Frontal cortex (tissue), 4 donors: ENCODE results near the gene KDM2B. TPM values are rescaled to one million over a fixed set of nuclear protein-coding genes. Genes with fewer than 3 reads are reported as not detected.

Source experiments
- DNase-seq, 2 donors: peaks; one replicate each; pipeline ENCODE4 v3.0.0; 2012; ENCODE audit warnings: low spot score in 2 of 2
- FAIRE-seq: peaks from 2 replicates; lab custom pipeline; 2012; peaks lifted over from hg19 to GRCh38; lab: Jason Lieb, UNC
- total RNA-seq: library from RNA; depleted of rRNA; stranded (reverse); fragments of >200 nt; gene quantifications from one replicate; pipeline ENCODE4 v1.2.3, GENCODE V29; 2014
- donor health status: control.
- donor health status: control.
- donor health status: control.

Gene KDM2B
- total RNA-seq: 99.5 TPM

DNA sequence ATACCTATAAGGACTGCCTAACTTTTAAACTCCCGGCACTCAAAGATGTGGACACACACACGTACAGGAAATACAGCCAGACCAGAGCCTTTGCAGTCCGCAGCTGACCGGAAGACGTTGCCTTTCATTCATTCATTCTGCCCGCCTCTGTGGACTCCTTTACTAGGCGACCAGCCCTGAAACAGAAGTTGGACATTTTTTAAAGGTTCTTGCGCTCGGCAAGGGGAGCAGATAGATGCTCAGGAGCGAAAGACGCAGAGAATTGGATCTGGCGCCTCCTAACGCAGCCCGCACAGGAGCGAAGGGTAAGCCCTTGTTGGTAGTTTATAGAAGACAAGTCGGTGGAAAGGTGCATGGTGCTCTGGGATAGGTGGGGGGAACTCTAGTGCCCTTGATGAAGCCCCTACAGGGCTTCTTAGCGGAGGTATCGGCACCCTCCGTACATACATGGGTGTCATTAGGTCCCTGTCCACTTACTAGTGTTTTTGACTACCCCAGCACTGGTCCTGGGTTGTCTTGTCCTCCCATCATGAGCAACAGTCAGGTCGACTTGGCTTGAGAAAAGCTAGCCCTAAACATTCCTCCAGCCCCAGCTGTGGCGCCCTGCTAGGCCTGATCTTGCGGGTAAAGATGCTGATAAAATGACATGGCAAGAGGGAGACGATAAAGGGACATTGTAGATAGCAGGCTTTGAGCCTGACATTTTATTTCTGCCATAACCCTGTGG is at the start of gene KDM2B:
TSS of gene KDM2B (minus strand) at position 65 of the 727 bp plus-strand sequence. CDS start 112 bp downstream, outside the sequence.
- FAIRE-seq (no peak), DNase-seq (peak in 1 of 2 donors; percentile 41)

DNA sequence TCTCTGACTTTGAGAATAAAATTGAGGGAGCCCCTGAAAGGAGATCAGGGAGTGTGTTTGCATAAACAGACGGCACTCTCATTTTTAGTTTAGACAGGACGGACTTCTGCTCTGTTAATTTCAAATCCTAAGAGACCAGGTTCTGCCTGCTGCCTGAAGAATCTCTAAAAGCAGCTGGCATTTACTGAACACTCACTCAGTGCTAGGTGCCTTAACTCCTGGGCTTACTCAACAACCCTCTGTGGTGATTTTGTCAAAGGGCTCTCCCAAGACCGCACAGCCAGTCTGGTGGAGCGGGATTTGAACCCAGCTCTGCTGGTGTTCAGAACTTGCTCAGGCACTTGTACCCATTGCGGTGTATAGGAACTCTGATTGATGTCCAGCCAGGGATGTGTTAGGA is 47.7 kb upstream of the KDM2B start:
- DNase-seq (no peak), FAIRE-seq (no peak)

- DNase-seq (no peak), FAIRE-seq (no peak)
Observed at GRCh38 chr12:121628037-121628436, 47.2 kb upstream of the KDM2B start.

GRCh38 chr12:121626853-121627640 is 46.2 kb upstream of the KDM2B start:
- DNase-seq (peak in 1 of 2 donors; percentile 54), FAIRE-seq (no peak)

DNA sequence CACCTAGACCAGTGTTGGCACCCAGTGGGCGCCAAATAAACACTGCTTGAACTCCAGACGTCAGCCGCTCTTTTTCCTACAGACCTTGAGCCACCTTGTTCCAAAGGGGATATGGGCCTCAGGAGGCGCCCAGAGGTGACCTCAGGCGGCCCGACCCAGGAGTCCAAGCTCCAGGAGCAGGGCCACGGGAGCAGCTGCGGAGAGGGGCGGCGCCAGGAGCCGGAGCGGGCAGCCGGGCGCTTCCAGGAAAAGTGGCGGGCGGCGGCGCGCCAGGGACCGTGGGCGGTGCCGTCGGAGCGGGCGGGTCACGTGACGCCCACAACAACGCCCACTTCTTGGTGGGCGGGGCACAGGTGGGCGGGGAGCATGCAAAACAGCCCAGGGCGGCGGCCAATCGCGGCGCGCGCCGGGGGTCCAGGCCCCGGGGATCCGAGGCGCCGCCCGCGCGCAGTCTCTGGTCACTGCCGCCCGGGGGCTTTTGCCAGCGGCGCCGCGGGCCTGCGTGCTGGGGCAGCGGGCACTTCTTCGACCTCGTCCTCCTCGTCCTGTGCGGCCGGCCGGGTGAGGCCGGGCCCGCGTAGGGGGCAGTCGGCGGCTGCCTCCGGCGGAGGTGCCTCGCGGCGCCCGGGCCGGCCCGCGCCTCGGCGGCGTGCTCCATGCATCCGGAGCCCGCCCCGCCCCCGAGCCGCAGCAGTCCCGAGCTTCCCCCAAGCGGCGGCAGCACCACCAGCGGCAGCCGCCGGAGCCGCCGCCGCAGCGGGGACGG is 45.4 kb upstream of the KDM2B start, which contains the start of gene ORAI1:
TSS of gene ORAI1 (plus strand) at position 444 of the 766 bp plus-strand sequence.
- DNase-seq: peak; percentile 95 to 97
- FAIRE-seq: no peak

DNA sequence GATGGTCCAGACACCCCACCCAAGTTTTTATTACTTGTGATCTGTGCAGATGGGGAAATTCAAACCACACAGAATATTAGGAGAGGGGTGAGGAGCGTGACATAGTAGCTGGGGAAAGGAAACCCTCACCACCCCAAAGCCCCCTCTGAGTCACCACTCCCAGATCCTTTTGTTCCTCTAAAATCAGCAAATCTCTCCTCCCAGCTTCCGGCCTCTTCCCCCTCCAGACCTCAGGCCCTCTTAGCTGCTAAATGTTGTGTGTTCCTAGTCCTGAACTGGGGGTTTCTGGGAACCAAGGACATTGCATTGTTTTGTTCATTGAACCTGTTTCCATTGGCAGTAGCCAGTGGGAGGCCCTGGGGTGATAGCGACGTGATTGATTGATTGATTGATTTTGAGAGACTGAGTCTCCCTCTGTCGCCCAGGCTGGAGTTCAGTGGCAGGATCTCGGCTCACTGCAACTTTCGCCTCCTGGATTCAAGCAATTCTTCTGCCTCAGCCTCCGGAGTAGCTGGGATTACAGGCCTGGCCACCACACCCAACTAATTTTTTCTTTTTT is 39.6 kb upstream of the KDM2B start:
- FAIRE-seq: no peak
- DNase-seq: no peak

GRCh38 chr12:121618659-121619233 is 37.9 kb upstream of the KDM2B start:
- no peak for FAIRE-seq
- no peak for DNase-seq

- no peak for FAIRE-seq
- no peak for DNase-seq
Observed at GRCh38 chr12:121614872-121615467, 34.1 kb upstream of the KDM2B start.

- FAIRE-seq (no peak), DNase-seq (no peak)
Observed at GRCh38 chr12:121613462-121613861, 32.6 kb upstream of the KDM2B start.

GRCh38 chr12:121611306-121611705 is 30.5 kb upstream of the KDM2B start:
- DNase-seq (no peak), FAIRE-seq (no peak)

- DNase-seq: peak in 1 of 2 donors; percentile 35
Observed at GRCh38 chr12:121610239-121611149, 29.7 kb upstream of the KDM2B start.

DNA sequence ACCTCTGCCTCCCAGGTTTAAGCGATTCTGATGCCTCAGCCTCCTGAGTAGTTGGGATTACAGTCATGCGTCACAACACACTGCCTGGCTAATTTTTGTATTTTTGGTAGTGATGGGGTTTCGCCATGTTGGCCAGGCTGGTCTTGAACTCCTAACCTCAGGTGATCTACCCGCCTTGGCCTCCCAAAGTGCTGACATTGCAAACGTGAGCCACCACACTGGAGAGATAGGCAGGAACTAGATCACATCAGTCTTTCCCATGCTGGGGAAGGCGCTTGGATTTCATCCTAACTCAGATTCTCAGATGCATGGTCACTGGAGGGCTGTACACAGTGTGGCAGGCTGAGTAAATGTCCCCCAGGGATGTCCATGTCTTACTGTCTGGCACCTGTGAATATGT is 27.5 kb upstream of the KDM2B start:
- no peak for DNase-seq
- no peak for FAIRE-seq

More at GRCh38 chr12:121610239-121611149, 29.7 kb upstream of the KDM2B start:
- no peak for FAIRE-seq

DNA sequence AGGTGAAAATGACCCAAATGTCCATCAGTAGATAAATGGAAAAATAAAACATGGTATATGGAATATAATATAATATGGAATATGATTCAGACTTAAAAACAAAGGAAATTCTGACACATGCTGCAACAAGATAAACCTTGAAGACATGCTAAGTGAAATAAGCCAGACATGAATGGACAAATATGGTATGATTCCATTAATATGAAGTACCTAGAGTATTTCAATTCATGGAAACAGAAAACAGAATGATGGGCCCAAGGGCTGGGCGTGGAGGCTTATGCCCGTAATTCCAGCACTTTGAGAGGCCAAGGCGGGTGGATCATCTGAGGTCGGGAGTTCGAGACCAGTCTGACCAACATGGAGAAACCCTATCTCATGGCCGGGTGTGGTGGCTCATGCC is 22.8 kb upstream of the KDM2B start:
- no peak for FAIRE-seq
- no peak for DNase-seq

DNA sequence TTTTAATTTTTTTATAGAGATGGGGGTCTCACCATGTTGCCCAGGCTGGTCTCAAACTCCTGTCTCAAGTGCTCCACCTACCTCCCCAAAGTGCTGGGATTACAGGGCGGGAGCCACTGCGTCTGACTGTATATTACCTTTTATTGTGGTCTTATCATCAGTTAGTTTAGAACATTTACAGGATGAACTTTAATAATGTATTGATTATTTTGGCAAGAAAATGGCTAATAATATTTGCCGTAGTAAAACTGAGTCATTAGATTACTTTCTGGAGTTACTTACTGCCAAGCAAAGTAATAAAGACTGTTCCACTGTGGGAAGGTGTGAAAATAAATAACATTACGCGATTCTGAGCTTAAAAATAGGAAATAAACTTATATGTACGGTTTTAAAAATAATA is 21.9 kb upstream of the KDM2B start:
- no peak for DNase-seq
- no peak for FAIRE-seq

DNA sequence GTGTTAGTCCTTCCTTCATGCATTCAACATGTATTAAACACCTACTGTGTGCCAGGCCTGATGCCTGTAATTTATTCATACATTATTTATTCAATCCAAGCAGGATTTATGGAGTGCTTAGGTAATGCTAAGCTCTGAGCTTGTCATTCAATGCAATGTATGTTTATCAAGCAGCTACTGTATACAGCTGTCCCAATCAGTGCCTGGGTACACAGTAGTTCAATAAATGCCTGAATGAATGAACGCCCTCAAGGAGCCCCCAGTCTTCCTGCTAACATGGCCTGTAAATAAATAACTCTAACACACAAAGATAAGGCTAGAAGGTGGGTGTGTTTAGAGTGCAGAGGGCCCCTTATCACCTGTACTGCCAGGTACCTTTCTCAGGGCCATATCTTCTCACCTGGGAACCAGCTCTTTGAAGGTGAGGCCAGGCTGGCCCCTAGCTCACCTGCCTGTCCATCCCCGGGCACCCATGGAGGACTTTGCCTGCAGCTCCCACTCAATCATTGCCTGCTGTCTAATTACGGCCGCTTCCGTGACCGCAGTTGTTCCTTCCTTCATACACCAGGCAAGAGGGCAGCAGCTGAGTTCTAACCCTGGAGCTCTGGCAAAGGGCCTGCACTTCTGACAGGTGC is 20.0 kb upstream of the KDM2B start:
- no peak for DNase-seq
- no peak for FAIRE-seq

DNA sequence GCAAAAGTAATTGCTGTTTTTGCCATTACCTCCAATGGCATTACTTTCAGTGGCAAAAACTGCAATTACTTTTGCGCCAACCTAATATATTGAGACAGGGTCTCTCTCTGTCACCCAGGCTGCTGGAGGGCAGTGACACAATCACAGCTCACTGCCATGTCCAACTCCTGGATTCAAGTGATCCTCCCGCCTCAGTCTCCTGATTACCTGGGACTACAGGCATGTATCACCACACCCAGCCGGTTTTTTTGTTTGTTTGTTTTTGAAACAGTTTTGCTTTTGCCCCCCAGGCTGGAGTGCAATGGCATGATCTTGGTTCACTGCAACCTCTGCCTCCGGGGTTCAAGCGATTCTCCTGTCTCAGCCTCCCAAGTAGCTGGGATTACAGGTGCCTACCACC is 15.7 kb upstream of the KDM2B start:
- FAIRE-seq (no peak), DNase-seq (no peak)

- no peak for DNase-seq
- FAIRE-seq: no peak
Observed at GRCh38 chr12:121595520-121595919, 14.7 kb upstream of the KDM2B start.

DNA sequence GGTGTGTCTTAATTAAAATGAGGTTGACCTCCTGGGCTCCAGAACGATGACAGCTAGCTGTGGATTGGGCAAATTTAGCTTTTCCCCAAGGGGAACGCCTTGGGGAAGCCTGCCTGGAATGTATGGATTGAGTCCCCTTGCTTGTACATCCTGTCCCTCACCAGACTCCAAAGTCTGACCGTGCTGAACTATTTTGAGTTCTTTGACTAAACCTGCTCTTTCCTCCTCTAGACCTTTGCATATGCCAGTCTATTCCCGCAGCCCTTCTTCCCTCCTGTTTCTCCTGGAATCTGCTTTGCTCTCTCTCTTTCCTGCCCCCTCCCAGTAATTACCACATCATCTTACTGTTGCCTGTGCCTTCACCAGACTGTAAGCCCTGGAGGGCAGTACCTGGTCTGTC is 11.5 kb upstream of the KDM2B start:
- DNase-seq (no peak), FAIRE-seq (no peak)
